Myocyte (in vitro differentiated cells): ENCODE measurements around the gene TLE3. TPM values are rescaled to one million over a fixed set of nuclear protein-coding genes. Genes with fewer than 3 reads are reported as not detected.
A peak's percentile ranks its signal among the peaks of the same experiment; 100 is the strongest.

Source experiments
- DNase-seq: peaks from one replicate; pipeline ENCODE4 v3.0.0-alpha.2; 2012; ENCODE audit warnings: low read depth
- total RNA-seq: library from RNA; depleted of rRNA; stranded (reverse); fragments of >200 nt; gene quantifications from 2 replicates; pipeline ENCODE4 v1.2.3, GENCODE V29; 2014

Gene TLE3
- total RNA-seq, 1 donor from 2014 or later: 16.7 TPM

DNA sequence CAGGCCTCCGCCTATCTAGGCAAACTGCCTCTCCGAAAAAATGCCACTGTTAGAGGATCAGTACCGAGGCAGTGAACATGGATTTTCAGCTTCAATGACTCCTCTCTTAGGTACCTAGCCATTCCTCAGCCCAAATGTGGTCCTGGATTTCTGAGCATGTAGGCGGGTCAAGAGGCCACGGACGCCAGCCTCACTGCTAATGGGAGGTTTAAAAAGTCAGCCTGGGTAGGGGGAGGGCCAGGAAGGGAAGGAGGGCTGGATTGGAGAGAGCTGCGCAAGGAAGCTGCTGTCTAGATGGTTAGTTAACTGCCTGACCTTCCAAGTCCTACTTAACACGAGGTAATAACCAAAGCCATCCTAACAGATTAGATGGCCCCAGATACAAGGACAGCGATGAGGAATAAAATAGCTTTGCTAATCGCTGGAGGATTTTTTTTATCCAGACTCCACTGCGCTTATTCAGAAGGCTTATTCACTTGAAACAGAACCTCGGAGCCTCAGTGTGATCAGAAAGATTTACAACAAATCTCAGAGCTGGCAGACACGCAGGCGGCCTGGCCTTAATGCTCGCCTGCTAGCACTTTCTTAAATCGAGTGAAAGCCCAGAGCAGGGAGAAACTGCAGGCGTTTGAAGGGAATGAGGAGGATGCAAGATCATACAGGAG is 34.3 kb downstream of the TLE3 start:
- DNase-seq: no peak

DNA sequence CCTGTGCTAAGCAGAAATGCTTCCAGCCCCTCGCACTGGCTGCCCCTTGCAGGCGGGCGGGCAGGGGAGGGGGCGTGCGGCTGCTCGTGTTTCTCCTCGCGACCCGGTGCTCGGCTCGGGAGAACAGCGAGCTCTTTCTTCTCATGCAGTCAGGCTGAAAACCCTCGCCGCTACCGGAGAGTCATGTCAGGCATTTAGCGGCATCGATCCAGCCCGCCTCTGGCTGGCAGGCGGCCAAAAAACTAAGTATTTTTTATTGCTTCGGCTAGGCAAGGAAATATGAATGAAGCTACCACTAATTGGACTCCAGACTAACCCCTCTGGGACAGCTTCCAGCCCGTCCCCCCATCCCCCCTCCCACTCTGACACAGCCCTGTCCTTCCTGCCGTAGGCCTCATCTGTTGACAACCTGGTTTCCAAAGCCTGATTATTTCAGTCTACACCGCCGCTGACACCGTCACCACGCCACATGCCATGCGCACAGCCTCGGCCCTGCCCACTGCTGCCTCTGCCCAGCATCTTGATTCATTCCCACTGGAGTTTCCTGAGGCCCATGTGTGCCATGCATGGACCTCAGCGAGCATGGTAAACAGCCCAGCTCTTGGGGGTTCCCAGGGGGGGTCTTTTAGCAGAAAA is 35.3 kb downstream of the TLE3 start:
- no peak for DNase-seq

DNA sequence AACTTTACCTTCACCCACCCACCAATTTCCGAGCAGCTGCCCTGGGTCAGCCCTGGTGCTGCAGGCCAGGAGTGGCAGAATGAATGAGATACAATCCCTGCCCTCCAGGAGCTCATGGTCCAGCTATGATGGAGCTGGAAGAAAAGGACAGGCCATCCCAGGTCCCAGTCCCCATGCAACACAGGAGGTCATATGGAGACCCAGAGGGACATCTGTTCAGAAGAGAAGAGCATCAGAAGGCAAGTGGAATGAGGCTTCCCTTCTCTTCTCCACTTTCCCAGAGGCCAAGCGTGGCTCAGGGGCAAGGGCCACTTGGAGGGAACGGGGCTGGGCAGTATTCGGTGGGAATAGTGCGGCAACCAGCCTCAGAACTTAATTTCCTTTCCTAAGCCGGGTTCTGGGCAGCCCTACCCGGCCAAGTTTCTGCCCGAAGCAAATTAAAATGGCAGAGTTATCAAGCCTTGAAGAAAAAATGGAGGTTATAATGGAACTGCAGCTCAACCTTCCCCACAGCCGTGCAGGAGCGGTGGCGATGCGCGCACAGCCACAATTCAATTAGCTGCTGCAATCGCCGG is 35.9 kb downstream of the TLE3 start:
- no peak for DNase-seq

DNA sequence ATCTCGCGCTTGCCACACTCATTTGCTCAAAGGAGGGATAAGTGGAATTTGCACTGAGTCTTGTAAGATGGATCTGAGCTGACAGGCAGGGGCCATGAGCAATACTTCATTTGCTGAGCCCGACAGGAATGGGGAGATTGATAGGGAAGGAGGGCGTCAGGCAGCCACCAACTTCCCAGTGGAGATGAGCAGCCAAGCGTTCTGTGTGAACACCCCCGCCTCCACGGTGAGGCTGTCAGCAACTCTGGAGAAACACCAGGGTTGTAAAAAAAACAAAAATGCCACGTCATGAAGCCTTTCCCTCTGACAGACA is 36.8 kb downstream of the TLE3 start:
- DNase-seq: no peak

DNA sequence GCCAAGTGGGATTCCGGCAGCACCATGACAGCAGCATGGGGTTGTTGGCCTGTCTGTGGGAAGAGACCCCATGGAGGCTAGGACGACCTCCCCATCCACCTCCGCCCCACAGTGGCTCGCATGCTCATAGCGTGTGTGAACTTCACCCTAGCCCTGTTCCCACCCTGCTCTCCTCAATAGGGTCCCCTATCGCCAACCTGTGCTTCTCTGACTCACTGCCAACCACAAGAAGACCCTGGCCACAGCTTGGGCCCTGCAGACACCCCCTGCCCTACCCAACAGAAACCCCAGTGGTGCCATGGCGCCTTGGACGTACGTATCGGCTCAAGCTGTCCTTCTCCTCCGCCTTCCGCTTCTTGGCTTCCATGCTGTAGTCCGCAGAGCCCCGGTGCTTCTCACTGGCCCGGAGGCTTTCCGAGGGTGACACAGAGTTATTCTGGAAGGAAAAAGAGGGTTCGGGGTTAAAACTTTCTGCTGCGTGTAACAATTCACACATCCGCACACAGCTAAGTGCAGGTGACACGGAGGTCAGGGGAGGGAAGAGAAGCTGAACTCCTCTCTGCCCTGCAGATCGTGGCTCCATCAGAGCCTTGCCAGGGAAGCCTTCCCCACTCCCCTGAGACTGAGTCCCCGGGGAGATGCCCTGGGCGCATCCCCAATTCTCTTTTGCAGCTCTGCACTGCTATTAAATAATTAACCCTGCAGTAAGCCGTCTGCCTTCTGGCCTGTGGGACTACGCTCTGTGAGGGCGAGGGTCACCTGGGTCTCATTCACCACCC is 37.3 kb downstream of the TLE3 start:
- DNase-seq: no peak

DNA sequence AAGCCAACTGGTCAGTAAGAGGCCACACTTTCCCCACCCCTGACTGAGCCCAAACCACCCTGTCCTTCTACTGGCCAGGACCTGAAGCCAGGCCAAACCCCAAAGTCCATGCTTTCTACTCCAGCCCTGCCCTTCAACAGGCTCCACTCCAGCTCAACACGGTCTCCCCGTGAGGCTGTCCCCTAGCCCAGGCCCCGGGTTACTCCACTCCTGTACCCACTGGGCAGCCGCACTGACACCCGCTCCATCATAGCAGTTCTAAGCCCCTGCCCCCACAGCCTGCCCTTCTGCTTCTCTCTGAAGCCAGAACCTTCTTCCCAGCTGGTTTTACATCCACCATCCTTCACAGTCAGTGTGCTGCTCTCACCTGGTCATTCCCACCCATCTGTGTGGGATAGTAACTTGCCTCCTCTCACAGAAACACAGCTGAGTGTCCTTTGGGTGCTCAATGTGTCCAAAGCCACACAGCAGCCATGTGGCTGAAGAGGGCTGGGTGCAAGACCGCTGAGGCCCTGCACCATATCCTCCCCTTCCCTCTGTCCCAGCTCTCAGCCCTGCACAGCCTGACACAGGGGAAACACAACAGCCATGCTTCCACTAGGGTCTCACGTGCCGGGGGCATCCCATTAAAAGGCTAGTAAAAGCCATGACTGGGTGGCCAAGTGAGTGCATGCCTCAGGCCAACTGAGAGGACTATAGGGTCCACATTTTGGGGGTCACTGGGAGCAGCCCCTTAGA is 38.1 kb downstream of the TLE3 start:
- no peak for DNase-seq

DNA sequence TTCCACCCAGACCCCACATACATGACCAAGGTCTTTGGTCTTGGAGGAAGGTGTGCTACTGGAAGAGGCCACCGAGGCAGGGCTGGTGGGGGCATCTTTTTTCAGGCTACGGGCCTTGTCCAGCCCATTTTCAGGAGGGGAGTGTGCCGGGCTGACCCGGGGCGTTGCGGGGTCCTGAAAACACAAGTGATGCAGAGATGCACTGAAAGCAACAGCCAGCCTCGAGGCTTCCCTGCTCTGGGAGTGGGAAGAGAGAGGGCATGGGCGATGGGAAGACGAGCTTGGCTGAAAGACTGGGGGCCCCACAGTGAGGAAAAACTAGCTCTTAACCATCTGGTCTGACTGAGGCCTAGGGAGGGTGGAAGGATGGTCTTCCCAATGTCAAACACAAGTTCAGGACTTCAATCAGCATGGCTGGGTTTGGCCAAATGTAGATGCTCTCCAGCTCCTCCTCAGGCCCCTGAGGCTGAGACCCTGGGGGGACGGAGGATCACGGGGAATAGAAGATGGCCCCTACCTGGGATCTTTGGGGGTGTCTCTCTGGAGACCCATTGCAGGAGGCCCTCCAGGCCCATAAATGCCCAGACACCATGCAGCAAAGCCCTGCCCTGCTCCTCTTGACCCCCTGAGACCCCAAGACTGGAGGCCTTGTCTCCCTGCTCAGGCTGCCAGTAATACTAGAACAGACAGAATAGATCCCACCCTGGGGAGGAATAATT is 38.9 kb downstream of the TLE3 start:
- no peak for DNase-seq

DNA sequence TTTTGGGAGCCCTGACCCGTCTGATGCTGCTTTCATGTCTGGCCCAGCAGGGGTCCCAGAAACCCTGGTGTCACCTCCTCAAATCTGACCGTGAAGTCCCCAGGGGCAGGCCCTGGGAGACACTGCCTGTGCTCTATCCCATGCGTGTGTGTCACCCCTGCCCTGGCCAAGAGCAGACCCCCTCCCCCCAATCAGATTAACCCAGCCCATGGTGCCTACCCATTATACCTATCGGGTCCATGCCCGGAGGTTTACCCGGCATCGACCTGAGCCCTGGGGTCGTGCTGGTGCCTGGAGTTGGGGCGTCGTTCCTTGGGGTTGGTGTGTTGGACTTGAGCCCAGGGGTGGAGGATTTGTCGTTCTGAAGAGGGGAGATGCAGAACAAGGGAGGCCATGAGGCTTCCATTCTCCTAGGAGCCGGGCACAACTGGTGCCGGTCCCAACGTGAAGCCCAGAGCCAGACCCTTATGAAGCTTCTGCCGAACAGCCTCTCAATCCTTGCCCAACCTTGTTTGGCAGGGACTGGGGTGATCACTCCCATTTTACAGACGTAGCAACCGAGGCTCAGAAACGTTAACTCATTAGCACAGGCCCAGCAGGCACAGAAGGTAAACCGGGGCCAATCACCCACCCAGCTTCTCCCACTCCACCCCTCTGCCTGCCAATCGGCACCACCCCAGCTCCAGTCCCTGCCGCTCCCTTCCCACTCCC is 39.6 kb downstream of the TLE3 start:
- DNase-seq: no peak

DNA sequence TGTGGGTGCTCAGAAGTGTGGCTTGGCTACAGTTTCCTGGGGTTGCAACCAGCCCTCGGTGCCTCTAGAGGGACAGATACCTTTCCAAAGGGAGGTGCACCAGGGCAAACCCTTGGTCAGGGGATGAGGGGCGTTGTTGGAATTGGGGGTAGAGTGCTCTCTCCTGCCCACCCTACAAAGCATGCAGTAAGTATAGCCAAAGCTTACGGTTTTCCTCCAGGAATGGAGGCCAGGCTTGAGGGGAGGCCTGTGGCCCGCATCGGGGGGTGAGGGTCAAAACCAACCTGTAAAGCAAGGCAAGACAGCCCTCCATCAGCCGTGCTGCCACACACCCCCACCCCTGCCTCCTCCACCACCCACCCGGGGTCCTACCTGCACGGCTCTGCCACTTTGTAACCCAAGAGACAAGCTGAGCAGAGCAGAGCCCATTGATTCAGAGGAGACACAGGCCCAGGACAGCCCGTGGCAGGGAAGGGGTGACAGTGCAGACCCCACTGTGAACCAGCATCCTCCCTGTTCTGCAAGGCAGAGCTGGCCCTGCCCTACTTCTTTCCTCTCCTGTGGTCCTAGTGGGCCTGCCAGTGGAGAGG is 41.5 kb downstream of the TLE3 start:
- DNase-seq: no peak

DNA sequence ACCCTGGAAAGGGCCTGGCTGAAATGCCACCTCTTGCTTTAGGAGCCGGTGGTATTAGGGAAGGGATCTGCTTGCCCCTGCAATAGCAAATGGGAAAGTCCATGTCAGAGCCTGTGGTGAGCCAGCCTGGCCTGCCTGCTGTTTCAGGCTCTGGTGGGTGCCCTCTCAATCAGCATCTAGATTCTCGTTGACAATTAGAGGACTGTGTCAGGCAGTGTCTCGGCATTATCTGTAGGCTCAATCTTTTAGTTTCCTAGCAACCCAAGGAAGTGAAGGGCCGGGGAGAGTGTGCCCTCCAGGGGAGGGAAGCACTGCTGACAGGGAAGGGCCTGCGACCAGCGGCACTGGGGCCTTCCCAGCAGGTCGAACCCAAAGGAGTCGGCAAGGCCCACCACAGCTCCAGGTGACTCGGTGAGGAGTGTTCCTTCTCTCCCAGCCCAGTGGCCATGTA is 42.1 kb downstream of the TLE3 start:
- peak; percentile 7 for DNase-seq

DNA sequence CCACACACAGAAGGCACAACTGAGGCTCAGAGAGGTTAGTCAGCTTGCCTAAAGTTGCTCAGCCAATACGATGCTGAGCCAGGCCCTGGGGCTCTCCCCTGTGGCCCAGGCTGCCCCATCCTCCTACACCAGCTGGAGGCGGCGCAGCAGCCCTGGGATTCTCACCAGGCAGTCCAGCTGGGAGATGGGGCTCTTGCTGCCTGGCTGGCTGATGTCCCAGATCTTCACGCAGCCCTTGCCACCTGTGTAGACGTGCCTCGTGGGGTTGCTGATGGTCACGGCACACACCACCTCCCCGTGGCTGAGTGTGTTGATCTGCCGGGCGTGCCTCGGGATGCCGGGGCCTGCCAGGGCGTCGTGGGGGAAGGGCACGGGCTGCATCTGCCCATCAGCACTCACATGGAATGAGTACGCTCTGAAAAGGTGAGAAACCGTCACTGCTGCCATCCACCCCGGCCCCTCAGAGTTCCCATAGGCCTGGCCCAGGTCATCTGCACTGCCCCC is 42.8 kb downstream of the TLE3 start:
- DNase-seq: peak; percentile 16

DNA sequence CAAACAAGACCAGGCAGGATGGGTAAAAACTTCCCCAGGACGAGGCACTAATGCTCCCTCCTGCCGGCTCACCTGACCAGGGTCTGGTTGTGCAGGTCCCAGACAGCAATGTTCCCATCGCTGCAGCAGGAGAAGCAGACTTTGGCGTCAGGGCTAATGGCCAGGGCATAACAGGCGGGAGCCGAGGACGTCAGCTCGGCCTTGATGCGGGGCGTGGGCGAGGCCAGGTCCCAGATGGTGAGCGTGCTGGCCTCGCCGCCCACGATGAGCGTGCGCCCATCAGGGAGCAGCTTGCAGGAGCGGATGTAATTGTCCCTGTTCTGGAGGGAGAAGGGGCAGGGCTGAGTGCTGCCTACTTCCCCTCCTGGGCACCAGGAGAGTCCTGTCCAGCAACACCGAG is 43.4 kb downstream of the TLE3 start:
- DNase-seq: no peak

DNA sequence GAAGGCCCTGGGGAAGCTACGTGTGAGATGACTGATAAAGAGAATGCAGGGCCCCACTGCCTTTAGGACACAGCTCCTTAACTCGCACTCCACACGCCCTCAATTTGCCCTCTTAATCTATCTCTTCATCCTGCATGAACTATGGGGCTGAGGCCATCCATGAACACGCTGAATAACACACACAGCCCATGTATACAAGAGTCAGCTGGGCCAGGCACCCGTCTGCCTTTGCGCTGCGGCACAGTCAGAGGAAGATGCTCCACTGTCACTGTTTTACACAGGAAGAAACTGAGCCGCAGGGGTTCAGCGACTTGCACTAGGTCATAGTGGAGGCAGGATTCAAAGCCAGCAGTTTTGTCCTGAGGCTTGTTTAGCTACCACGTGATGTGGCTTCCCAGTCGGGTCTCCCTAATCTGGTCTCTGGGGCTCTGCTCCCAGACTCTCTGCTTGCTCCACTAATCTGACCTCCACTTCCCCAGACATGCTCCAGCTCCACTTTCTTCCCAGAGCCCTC is 43.9 kb downstream of the TLE3 start:
- DNase-seq: no peak

DNA sequence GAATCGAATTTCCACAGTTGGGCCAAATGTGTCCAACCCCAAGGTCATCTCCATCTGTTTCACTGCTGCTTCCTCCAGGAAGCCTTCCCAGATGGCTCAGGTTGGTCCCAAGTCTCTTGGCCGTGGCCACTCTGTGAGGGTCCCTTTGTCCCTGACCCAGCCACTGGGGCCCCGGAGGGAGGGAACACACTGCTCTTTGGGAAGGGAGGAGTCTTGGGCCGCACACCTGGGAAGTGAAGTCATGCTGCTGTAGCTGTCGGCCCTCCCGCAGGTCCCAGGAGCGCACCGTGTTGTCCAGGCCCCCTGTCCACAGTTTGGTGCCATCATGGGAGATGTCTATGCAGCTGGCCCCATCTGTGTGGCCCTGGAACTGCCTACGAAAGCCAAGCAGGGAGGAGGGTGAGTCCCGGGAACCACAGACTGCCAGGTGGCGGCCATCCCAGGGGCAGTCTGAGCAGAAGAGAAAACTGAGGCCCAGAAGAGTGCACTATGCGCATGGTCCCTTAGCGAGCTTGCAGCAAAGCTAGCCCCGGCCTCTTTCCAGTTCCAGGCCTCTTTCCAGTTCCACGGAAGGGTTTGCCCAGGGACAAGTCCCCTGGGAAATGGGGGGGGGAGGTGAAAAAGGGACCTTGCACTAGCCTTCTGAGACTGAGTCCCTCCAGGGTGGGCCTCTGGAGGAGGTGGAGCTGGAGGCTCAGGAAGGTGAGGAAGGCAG is 44.6 kb downstream of the TLE3 start:
- DNase-seq: no peak

DNA sequence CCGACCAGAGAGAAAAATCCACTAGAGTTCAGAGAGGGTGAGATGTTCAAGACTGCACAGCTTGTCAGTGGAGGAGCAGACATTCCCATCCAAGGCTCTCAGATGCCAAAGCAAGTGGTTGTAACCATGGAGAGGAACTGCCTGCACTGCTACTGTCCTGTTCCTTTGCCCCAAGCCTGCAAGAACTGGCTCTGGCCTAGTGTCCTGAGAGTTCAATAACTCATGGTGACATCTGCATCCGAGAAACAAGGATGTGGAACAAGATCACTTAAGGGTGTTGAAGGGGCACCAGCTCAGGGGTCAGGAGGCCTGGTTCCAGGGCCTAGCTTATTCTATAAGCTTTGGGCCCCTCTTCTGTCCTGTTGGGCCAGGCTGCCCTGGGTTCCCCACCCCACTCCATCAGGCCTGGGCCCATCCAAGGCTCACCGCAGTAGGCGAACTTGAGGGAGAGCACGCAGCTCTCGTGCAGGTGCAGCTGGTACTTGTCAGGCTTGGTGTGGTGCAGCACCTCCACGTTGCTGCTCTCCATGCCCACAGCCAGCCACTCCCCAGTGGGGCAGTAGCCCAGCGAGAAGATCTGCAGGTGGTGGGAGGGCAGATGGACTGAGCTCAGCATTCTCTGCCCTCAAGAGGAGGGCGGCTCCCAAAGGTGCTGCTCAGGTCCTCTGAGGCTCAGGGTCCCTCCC is 45.6 kb downstream of the TLE3 start:
- no peak for DNase-seq

DNA sequence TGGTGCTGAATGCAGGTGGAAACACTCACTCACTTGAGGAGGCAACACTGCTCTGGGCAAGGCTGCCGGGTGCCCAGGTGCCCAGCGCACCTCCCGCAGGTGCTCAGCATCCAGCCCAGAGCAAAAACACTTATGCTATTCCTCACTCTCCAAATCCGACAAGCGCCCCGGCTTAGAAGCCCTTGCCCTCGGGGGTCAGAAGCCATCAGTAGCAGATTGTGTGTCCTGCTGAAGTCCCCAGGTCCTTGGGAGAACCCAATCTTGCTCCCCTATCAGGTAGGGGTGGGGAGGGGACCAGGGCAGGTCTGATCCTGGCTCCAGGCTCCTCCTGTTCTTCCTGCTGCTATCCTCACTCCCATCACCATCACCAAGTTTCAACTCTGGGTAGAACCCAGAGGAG is 46.7 kb downstream of the TLE3 start:
- no peak for DNase-seq

DNA sequence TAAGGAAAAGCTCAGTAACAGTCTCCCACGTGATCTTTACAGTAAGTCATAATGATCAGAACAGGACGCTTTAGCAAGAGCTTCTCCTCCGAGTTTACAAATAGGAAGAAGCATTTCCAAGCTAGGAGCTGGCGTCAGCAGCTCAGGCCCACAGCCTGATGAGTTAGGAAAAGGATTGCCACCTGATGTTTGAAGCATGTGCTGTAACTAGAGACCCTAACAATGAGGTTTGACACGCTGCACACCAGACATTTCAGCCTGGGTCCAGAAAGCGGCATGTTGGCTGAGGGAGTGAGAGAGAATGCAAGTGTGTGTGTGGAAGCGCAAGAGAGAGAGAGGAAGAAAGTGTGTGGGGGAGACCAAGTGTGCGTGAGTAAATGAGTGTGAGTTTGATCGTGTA is 47.3 kb downstream of the TLE3 start:
- no peak for DNase-seq

DNA sequence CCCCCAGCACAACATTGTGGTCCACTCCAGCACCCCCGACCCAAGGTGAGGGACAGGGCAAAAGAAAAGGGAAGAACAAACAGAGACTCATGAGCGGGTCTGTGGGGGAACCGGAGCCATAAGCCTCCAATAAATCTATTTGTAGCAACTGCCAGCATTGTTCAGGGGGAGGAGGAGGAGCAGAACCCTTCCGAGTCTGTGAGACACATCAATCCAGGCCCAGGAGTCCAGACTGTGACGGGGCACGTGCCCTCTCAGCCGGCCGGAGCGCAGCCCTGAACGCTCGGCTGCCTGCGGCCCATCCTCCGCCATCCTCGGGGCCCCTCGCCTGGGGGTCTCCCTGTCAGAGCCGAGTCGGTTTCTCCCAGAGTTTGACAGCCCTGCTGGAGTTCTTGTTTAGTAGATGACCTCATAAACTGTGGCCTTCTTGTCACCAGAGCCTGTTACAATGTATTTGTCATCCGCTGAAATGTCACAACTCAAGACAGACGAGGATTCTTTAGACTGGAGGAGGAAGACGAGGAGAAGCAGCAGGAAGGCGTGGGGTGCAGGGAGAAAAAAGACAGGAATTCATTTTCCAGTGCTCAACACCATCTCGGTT is 47.9 kb downstream of the TLE3 start:
- DNase-seq: no peak
